CD14-positive monocyte (primary cell): ENCODE results near the gene GALNT12. TPM values are rescaled to one million over a fixed set of nuclear protein-coding genes. Genes with fewer than 3 reads are reported as not detected.

Source experiments
- DNase-seq, 3 donors: peaks; one replicate each; pipeline ENCODE4 v3.0.0-alpha.2; 2011 to 2022
- H2AFZ ChIP-seq: 2 replicates; pipeline ENCODE4 v1.6.0; 2012; ENCODE audit warnings: mild to moderate bottlenecking, low read depth, low read length, inconsistent platforms; ENCODE audit not compliant: insufficient read depth, poor library complexity, severe bottlenecking
- H3K27ac ChIP-seq, 2 donors: 1 replicate in 1 of 2; 2 replicates in 1 of 2; pipeline ENCODE4 v1.5.1; 2012 to 2013; ENCODE audit warnings: low read length in 2 of 2, control low read depth in 1 of 2, inconsistent platforms in 1 of 2, low read depth in 1 of 2, mild to moderate bottlenecking in 1 of 2
- H3K27me3 ChIP-seq, 2 donors: one replicate each; pipeline versions ENCODE4 v1.6.0 to v1.6.1; 2011 to 2013; ENCODE audit warnings: low read length in 2 of 2; ENCODE audit not compliant: control insufficient read depth in 2 of 2, insufficient read depth in 2 of 2
- H3K36me3 ChIP-seq, 2 donors: replicated peaks in 1 of 2; 1 replicate in 1 of 2; 2 replicates in 1 of 2; pipeline versions ENCODE4 v1.5.1 to v1.6.1; 2012 to 2013; ENCODE audit warnings: low read length in 2 of 2, control low read depth in 1 of 2, inconsistent platforms in 1 of 2, mild to moderate bottlenecking in 1 of 2; ENCODE audit not compliant: insufficient read depth in 2 of 2, control insufficient read depth in 1 of 2
- H3K4me1 ChIP-seq, 2 donors: 1 replicate in 1 of 2; 2 replicates in 1 of 2; pipeline versions ENCODE4 v1.5.1 to v1.6.1; 2012 to 2013; ENCODE audit warnings: low read length in 2 of 2, control low read depth in 1 of 2, inconsistent platforms in 1 of 2, mild to moderate bottlenecking in 1 of 2, moderate library complexity in 1 of 2; ENCODE audit not compliant: insufficient read depth in 2 of 2, control insufficient read depth in 1 of 2
- H3K4me2 ChIP-seq: replicated peaks from 2 replicates; pipeline ENCODE3; 2012; ENCODE audit warnings: low read length, moderate library complexity, mild to moderate bottlenecking; ENCODE audit not compliant: poor library complexity, severe bottlenecking; ENCODE audit errors: extremely low read depth
- H3K4me3 ChIP-seq, 3 experiments: fragments of 200-600 bp in 1 of 3; sonication (generic) in 1 of 3; replicated peaks in 1 of 3; 1 replicate in 2 of 3; 2 replicates in 1 of 3; pipeline ENCODE4 v1.5.1; 2011 to 2013; ENCODE audit warnings: low read length in 3 of 3, mild to moderate bottlenecking in 3 of 3, control low read depth in 2 of 3, low read depth in 2 of 3, inconsistent platforms in 1 of 3, moderate library complexity in 1 of 3
- H3K79me2 ChIP-seq: 2 replicates; pipeline ENCODE4 v1.6.0; 2012; ENCODE audit warnings: mild to moderate bottlenecking, control low read depth, inconsistent platforms, low read length, moderate library complexity; ENCODE audit not compliant: insufficient read depth
- H3K9ac ChIP-seq: 2 replicates; pipeline ENCODE4 v1.6.0; 2017; ENCODE audit warnings: low read length, mild to moderate bottlenecking; ENCODE audit not compliant: insufficient read depth, poor library complexity, severe bottlenecking
- H3K9me3 ChIP-seq, 2 donors: replicated peaks in 1 of 2; 1 replicate in 1 of 2; 2 replicates in 1 of 2; pipeline versions ENCODE4 v1.5.1 to v1.6.1; 2012 to 2013; ENCODE audit warnings: low read length in 2 of 2, control low read depth in 1 of 2; ENCODE audit not compliant: control insufficient read depth in 1 of 2, insufficient read depth in 1 of 2
- H4K20me1 ChIP-seq: 2 replicates; pipeline ENCODE4 v1.6.0; 2012; ENCODE audit warnings: mild to moderate bottlenecking, low read length, control low read depth, moderate library complexity; ENCODE audit not compliant: insufficient read depth
- H3K27ac Mint-ChIP-seq, 7 donors: one replicate each; pipeline ENCODE4 v1.8.0; 2020; ENCODE audit warnings: mild to moderate bottlenecking in 7 of 7, mixed read lengths in 7 of 7, moderate library complexity in 6 of 7, inconsistent platforms in 2 of 7
- H3K27me3 Mint-ChIP-seq, 3 donors: one replicate each; pipeline ENCODE4 v1.8.0; 2021 to 2022; ENCODE audit warnings: low read depth in 3 of 3, mild to moderate bottlenecking in 3 of 3, mixed read lengths in 3 of 3, moderate library complexity in 3 of 3, inconsistent platforms in 1 of 3
- H3K36me3 Mint-ChIP-seq, 2 donors: one replicate each; pipeline ENCODE4 v1.8.0; 2020; ENCODE audit warnings: mixed read lengths in 2 of 2, inconsistent platforms in 1 of 2, mild to moderate bottlenecking in 1 of 2
- H3K4me1 Mint-ChIP-seq: one replicate; pipeline ENCODE4 v1.8.0; 2020; ENCODE audit warnings: mild to moderate bottlenecking, mixed read lengths
- H3K4me3 Mint-ChIP-seq, 2 donors: one replicate each; pipeline ENCODE4 v1.8.0; 2020; ENCODE audit warnings: mild to moderate bottlenecking in 2 of 2, mixed read lengths in 2 of 2, moderate library complexity in 1 of 2
- H3K9me3 Mint-ChIP-seq, 7 donors: one replicate each; pipeline ENCODE4 v1.8.0; 2020 to 2022; ENCODE audit warnings: mixed read lengths in 7 of 7, mild to moderate bottlenecking in 6 of 7, moderate library complexity in 6 of 7, inconsistent platforms in 2 of 7
- WGBS: methylation state at CpG from one replicate; pipeline ENCODE4 v1.1.5; 2013; ENCODE audit warnings: missing lambda C conversion rate; ENCODE audit not compliant: insufficient coverage; 5-methylcytosine and 5-hydroxymethylcytosine counted together
- intact Hi-C, 2 donors: fragments of 100-400 bp; cut with micrococcal nuclease; formaldehyde crosslinking; loops; one replicate each; pipeline versions ENCODE4 v1.15.0 to v1.15.1; 2023
- polyA plus RNA-seq, 3 donors: library from polyadenylated mRNA; depleted of rRNA in 1 of 3; unstranded in 2 of 3; stranded (reverse) in 1 of 3; fragments of 300-500 nt in 2 of 3; fragments of >200 nt in 1 of 3; fragmentation: Illumina TruSeq in 2 of 3; gene quantifications; 1 replicate in 2 of 3; 2 replicates in 1 of 3; pipeline ENCODE4 v1.2.3, GENCODE V29; 2012 to 2021
- TF ChIP-seq, protein P1 (sequence below): fragments of 200-600 bp; IDR thresholded peaks from one replicate; pipeline ENCODE4 v1.8.0; 2022; ENCODE audit warnings: antibody characterized with exemption, mild to moderate bottlenecking

Gene GALNT12
- polyA plus RNA-seq, 3 donors: 0.16 TPM; not detected in 2

DNA sequence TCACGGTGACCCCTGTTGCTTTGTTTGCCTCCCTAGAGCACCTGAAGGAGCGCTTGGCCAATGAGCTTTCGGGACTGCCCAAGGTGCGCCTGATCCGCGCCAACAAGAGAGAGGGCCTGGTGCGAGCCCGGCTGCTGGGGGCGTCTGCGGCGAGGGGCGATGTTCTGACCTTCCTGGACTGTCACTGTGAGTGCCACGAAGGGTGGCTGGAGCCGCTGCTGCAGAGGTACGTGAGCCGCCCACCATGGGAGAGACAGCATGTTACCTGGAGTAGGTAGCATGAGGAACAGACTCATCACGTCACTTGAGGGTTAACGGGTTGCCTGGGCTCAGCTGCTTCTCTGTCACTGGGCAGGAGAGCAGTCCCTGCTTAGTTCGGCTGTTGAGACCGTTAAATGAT lies 19.2 kb downstream of the GALNT12 start:
- no peak overlapping the region for H3K4me3 Mint-ChIP-seq
- H3K9me3 Mint-ChIP-seq: peaks cover 0 to 6% (median 2%) of the 10 kb centered on the region in 7 donors
- no peak overlapping the region for H3K27ac Mint-ChIP-seq
- TF ChIP-seq, protein P1, sequence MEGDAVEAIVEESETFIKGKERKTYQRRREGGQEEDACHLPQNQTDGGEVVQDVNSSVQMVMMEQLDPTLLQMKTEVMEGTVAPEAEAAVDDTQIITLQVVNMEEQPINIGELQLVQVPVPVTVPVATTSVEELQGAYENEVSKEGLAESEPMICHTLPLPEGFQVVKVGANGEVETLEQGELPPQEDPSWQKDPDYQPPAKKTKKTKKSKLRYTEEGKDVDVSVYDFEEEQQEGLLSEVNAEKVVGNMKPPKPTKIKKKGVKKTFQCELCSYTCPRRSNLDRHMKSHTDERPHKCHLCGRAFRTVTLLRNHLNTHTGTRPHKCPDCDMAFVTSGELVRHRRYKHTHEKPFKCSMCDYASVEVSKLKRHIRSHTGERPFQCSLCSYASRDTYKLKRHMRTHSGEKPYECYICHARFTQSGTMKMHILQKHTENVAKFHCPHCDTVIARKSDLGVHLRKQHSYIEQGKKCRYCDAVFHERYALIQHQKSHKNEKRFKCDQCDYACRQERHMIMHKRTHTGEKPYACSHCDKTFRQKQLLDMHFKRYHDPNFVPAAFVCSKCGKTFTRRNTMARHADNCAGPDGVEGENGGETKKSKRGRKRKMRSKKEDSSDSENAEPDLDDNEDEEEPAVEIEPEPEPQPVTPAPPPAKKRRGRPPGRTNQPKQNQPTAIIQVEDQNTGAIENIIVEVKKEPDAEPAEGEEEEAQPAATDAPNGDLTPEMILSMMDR: no peak
- intact Hi-C loops: no loop called here
- DNase-seq: no peak
- WGBS: 98% methylated on average over 18 of the region's 20 CpGs
- H3K9ac ChIP-seq: no peak overlapping the region
- H3K27me3 Mint-ChIP-seq: peaks cover 0 to 2% (median 1%) of the 10 kb centered on the region in 3 donors
- no peaks in the 10 kb centered on the region for H3K36me3 ChIP-seq
- no peaks in the 10 kb centered on the region for H3K4me1 ChIP-seq
- no peaks in the 10 kb centered on the region for H3K79me2 ChIP-seq
- H3K4me3 ChIP-seq: no peak overlapping the region
- H3K9me3 ChIP-seq: peaks cover 0 to 5% of the 10 kb centered on the region in 2 donors
- no peaks in the 10 kb centered on the region for H3K27me3 ChIP-seq
- H3K27ac ChIP-seq: no peak overlapping the region
- H3K4me2 ChIP-seq: no peak overlapping the region
- peaks cover 7% of the 10 kb centered on the region for H3K4me1 Mint-ChIP-seq
- no peaks in the 10 kb centered on the region for H3K36me3 Mint-ChIP-seq
- H4K20me1 ChIP-seq: no peaks in the 10 kb centered on the region
- H2AFZ ChIP-seq: no peak overlapping the region

DNA sequence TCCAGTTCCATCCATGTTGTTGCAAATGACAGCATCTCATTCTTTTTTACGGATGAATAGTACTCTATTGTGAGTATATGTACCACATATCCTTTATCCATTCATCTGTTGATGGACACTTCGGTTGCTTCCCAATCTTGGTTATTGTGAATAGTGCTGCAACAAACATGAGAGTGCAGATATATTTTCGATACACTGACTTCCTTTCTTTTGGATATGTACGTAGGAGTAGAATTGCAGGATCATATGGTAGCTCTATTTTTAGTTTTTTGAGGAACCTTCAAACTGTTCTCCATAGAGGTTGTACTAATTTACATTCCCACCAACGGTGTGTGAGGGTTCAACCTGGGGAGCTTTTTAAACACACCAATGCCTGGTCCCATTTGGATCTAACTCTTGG lies 22.3 kb downstream of the GALNT12 start:
- Mint-ChIP-seq H3K27me3 (peaks cover 0 to 4% (median 1%) of the 10 kb centered on the region in 3 donors), H3K9me3 (peaks cover 0 to 2% (median 0%) of the 10 kb centered on the region in 7 donors), H3K4me1 (peaks cover 5% of the 10 kb centered on the region), H3K4me3 (no peak overlapping the region), H3K36me3 (peaks cover 0 to 1% of the 10 kb centered on the region in 2 donors), H3K27ac (no peak overlapping the region)
- H3K27ac ChIP-seq: no peak overlapping the region
- H3K4me1 ChIP-seq: no peaks in the 10 kb centered on the region
- H4K20me1 ChIP-seq: no peaks in the 10 kb centered on the region
- WGBS: no CpG with 5 or more reads among the region's 5 CpGs
- intact Hi-C loops: no loop called here
- TF ChIP-seq, protein P1: no peak
- H3K79me2 ChIP-seq: no peaks in the 10 kb centered on the region
- no peak overlapping the region for H3K4me2 ChIP-seq
- no peak overlapping the region for H3K9ac ChIP-seq
- H3K4me3 ChIP-seq: no peak overlapping the region
- no peak for DNase-seq
- H3K27me3 ChIP-seq: no peaks in the 10 kb centered on the region
- H2AFZ ChIP-seq: no peak overlapping the region
- no peaks in the 10 kb centered on the region for H3K9me3 ChIP-seq
- no peaks in the 10 kb centered on the region for H3K36me3 ChIP-seq
